Head of caudate nucleus (tissue), 42 donors: Measurements from ENCODE around the gene KL.

Source experiments
- DNase-seq, 42 donors: peaks; one replicate each; pipeline versions ENCODE4 v3.0.0 to v3.0.0-alpha.2; 2020 to 2021; ENCODE audit warnings: mixed read lengths in 7 of 42
- intact Hi-C: fragments of 100-400 bp; cut with DNase I; formaldehyde crosslinking; loops from one replicate; pipeline ENCODE4 v1.15.0; 2022

KL gene

DNA sequence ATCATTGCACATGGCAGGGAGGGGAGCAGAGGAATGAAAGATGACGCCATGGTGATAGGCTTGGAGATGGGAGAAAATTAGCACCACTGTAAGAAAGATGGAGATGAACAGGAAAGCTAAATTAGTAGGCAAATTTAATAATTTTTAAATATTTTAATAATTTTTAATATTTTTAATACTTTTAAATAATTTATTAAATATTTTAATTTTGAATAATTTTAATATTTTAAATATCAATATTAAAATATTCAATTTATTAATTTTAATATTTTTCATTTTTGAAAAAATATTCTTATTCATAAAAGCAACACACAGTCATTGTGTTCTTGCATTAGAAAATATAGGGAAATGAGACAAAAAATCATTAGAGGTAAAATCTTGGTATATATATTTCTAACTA, 15.9 kb upstream of the KL start:
- intact Hi-C loops = no loop called here
- DNase-seq = no peak

DNA sequence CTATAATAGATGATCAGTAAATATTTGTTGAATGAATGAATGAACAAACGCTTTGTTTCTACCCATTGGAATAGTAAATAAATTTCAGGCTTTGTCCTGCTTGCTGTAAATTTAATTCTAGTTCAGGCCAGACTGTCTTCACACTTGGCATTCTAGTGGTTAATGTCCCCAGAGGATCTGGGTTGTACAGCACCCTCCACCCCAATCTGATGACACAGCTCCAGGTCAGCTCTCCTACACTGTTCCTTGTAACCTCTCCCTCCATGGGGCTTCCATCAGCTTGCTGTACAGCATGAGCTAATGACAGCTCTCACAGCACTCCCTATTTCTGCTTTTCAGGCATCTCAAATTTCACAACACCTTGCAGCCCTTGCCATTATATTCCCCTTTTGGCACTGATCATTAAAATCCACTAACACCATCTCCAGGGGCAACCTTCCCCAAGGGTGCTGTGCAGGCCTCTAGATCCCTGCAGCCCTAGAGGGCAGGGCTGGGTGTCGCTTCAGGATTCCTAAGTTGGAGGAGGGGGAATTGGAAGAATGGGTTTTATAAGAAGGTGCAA, 12.7 kb upstream of the KL start:
- intact Hi-C loops = no loop called here

DNA sequence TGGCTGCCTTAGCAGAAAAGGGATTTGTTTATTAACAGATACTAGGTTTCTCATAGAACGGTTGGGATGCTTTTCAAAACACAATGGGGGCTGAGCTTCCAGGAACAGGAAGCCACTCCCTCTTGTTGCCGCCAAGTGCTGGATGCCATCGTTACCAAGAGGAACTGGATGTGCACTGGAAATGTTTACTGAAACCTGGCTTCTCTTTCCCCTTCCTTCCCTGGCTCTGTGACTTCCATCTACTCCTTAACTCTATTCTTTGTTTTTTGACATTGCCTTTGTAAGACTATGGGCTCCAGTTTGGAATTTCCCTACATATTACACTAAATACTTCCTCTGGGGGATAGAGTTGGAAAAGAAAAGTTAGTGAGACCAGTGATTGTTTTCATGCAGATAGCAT, 11.7 kb upstream of the KL start:
- DNase-seq = peak in 5 of 42 donors; percentile 11 to 52 (median 21)
- intact Hi-C loops = no loop called here

More for the DNA sequence above, 12.7 kb upstream of the KL start:
- DNase-seq = no peak

DNA sequence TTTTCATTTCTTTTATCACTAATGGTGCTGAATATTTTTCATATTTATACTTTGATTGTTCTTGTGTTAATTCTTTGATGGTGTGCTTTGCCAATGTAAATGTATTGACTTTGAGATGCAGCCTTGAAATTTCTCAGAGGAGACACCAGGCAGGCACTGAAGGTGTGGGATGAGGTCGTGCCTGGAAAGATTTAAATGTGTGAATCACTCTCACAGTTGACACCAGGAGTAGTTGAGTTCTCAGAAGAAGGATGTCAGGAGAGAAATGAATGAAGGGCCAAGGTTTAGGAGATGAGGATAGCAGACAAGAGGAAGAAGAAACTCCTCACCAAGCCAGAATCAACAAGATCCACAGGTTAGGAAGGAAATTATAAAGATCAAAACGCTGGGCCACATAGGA, 10.1 kb upstream of the KL start:
- DNase-seq = peak in 4 of 42 donors; percentile 12 to 25 (median 20)
- intact Hi-C loops = no loop called here

DNA sequence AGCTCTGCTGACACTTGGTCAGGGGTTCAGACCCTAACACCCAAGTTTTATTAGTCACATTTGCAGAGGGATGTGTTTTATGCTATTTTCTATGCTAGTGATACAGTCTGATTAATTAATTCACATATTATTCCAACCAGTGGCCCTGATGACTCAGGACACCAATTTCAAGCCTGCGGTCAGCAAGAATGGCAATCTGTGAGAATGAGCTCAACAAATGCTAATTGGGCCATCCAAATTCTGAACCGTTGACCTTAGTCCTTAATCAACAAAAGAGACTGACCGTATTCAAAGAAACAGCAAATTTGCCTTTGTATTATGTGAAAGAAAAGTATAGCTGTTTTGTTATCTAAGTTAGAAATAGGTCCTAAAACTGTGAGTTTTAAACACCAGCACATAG, 9.6 kb upstream of the KL start:
- no peak for DNase-seq

DNA sequence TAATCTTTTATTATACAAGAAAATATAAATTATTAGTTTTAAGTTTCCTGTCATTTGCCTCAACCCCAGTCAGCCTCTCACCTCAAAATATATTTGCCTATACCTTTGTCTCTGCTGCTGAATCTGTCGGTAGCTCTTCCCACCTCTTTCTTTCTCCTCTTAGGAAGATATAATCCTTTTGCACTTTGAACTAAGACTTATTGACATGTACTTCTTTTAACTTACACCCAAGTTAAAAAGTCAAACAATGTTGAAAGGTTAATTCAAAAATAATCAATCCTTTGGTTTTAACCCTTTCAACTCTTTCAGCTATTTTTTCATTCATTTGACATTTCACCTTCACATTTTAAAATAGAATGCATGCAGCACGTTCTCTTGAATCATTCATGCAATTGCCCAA, 9.0 kb upstream of the KL start:
- DNase-seq = no peak
- intact Hi-C loops = no loop called here

More for the DNA sequence above, 9.6 kb upstream of the KL start:
- intact Hi-C loops = no loop called here

DNA sequence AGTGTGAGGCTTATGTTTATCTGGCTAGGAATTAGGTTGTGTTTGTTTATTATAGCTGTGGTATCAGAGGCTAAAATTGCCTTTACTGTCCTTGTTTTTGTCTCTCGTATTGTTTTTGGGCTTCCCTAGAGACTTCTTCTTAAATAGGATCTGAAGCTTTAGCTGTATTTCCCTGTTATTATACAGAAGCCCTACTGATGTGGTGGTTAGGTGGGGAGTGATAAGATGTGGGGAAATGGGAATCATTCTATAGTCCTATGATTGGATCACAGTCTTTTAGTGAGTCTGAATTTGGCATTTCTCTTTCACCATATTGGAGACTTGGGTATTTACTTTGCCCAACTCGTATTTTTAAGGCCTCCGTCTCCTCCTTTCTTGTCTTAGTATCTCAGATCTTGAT, 8.3 kb upstream of the KL start:
- DNase-seq = no peak

DNA sequence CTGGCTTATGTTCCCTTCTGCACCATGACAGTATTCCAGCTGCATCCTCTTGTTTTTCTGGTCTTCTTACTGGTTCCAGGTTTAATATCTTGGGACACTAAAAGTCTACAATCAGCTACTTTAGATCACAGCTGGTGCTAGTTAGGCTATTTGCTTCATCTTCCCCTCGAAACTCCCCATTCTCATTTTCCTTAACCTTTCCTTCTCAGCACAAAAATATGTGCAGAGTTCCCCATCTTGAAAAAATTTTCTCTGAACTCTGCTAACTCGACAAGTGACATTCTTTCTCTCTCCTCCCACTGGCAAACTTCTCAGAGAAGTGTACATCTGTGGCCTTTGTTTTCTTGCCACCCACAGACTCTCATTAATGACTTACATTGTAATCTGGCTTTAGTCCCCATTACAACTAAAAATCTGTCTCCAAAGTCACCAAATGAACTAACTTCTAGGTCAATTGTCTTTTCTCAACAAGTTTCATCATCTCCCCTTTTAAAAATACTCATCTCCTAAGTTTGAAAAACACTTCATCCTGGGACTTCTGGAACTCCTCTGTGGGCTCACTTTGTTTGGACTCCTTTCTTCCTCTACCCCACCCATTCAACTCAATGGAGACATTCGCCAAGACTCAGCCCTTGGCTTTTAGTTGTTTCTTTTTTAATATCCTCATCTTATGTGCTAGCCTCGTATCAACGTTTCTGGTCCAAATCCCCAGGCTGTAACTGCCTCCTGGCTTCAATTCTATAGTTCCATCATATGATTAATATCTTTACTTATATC, 7.1 kb upstream of the KL start:
- intact Hi-C loops = no loop called here
- DNase-seq = no peak

More for the DNA sequence above, 8.3 kb upstream of the KL start:
- intact Hi-C loops = no loop called here

DNA sequence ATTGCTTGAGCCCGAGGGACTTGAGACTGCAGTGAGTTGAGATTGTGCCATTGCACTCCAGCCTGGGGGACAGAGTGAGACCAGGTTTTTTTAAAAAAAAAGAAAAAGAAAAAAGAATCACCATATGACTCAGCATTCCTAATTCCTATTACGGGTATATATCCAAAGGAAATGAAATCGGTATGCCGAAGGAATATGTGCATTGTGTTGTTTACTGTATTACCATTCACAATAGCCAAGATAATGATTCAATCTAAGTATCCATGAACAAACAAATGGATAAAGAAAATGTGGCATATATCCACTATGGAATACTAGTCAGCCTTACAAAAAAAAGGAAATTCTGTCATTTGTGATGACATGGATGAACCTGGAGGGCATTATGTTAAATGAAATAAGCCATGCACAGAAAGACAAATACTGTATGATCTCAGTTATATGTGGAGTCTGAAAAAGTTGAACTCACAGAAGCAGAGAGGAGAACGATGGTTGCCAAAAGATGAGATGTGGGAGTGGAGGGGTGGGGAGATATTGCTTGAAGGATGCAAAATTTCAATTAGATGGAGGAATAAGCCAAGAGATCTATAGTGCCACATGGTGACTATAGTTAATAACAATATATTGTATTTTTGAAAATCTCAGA, 4.3 kb upstream of the KL start:
- DNase-seq = no peak

DNA sequence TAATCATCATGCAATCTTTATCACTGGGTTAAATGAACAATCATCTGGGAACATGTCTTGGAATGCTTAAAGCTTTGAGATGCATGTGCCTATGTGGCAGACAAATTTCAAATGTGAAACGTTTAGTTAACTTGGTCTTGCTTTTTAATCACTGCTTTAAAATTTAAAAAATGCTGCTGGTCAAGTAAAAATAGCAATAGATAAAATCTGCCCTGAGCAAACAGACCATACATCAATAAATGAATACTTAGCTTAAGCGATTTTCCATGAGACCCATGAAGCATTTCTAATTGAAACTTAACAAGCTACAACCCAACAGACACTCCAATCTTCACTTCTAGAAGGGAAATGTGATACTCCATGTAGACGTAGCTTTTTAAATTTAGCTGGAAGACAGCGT, 1.9 kb upstream of the KL start:
- no peak for DNase-seq
- intact Hi-C loops = no loop called here

More for the DNA sequence above, 4.3 kb upstream of the KL start:
- intact Hi-C loops = no loop called here

DNA sequence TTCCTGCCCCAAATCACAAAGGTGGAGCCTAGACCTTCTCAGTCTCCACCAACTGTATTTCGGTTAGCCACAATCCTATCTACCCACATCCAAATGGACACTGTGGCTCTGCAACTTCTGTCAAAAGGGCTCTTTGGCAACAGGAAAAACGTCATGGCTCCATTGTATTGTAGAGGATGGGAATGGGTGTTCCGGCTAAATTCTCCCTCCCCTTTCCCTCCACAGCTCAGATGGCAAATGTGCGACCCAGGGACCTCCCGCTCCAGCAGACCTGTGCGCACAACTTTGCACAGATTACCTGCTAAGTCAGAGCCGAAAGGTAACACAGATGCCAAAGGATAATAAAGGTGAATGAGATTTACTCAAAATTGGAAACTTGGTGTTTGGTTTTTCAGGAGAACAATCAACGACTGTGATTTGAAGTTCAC, 968 bp upstream of the KL start:
- intact Hi-C loops = no loop called here
- DNase-seq = no peak

DNA sequence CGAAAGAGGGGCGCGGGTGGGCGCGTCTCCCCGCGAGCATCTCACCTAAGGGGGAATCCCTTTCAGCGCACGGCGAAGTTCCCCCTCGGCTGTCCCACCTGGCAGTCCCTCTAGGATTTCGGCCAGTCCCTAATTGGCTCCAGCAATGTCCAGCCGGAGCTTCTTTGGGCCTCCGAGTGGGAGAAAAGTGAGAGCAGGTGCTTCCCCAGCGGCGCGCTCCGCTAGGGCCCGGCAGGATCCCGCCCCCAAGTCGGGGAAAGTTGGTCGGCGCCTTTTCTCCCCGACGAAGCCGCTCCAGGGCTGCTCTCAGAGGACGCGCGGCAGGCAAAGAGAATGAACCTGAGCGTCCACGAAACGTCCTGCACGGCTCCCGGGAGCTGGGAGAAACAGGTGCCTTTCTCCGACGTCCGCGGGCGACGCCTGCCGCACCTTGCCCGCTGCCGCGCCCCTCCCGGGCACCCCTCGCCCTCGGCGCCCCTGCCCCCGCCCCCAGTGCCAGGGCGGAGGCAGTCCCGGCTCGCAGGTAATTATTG, 366 bp upstream of the KL start:
- DNase-seq = peak in 7 of 42 donors; percentile 6 to 31 (median 18)

DNA sequence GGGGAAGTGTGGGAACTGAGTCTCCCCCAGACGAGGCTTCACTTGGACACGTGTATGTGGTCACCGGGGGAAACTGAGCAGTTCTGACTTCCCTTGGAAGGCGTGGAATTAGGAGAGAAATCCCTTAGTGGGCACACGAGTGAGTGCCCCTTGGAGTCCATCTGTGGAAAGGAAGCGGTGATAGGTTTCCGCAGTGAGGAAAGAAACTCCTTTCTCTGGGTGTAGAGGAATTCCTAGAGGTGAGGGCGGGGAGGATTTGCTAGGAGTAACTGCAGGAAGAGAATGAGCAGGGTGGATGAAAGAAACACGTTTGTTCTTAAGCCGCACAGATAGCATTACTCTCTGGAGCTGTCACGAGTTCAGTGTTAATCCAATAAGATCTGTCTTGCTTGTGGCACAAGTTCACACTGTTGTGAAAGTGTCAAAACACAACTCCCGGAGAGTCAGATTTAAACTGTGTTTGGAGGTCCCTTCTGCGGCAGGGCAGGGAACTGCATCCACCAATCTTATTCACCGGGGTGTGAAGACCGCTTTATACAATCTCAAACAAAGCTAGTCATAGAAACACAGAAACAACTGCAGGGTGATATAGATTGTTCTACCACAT, 1.2 kb downstream of the KL start:
- intact Hi-C loops = no loop called here
- DNase-seq = peak in 38 of 42 donors; percentile 8 to 77 (median 48)

More for the DNA sequence above, 366 bp upstream of the KL start:
- intact Hi-C loops = no loop called here

DNA sequence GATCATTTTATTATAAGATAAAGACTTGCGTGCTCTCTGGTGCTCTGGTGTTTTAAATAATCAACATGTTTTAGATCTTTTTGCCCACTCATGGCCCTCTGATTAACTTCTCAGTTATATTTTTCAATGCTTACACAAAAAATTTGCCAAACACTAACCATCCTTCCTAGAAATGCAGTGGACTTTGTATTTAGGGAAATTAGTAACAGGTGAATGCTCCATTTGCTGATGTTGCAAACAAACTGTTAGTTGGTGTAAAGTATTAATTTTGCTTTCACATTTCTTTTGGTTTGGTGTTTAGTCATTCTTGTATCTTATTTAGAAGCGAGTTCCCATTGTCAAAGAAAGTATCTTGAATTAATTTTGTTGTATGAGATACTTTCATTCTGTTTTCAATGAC, 2.7 kb downstream of the KL start:
- DNase-seq = no peak
- intact Hi-C loops = no loop called here

DNA sequence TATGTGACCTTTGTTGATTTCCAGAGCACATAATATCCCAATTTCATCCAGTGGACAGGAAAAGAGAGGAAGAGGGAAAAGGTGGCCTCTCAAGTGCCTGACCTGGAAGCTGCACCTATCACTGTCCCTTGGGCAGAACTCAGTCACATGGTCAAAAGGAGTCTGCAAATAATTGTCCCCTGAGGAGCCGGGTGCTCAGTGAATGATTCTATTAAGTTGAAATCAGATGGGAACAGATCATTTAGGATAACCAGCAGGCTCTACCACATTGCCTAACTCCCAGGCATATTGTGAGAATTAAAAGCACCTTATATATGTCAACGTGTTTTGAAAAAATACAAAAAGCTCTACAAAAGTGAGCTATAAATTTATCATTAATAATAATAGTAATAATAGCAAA, 6.8 kb downstream of the KL start:
- DNase-seq = no peak

DNA sequence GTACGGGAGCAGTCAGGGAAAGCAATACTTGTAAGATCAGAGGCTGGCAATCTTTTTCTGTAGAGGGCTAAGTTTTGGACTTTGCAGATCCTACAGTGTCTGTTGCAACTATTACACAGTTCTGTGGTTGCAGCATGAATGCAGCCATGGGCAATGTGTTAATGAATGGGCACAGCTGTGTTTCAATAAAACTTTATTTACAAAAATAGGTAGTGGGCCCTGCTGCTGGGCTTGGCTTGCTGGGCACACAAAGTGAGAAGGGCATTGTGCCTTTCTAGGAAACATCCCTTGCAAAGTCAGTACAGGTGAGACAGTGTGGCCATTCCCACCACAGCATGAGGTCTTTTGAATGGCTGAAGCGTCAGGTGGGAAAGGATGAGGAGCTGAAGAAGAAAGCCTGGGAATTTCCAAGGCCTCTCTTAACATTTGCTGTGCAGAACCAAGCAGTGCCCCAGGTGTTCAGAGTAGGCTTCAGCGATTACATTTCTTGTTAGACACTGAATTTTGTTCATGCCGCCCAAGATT, 9.1 kb downstream of the KL start:
- no peak for DNase-seq
- intact Hi-C loops = no loop called here

More for the DNA sequence above, 6.8 kb downstream of the KL start:
- intact Hi-C loops = no loop called here

DNA sequence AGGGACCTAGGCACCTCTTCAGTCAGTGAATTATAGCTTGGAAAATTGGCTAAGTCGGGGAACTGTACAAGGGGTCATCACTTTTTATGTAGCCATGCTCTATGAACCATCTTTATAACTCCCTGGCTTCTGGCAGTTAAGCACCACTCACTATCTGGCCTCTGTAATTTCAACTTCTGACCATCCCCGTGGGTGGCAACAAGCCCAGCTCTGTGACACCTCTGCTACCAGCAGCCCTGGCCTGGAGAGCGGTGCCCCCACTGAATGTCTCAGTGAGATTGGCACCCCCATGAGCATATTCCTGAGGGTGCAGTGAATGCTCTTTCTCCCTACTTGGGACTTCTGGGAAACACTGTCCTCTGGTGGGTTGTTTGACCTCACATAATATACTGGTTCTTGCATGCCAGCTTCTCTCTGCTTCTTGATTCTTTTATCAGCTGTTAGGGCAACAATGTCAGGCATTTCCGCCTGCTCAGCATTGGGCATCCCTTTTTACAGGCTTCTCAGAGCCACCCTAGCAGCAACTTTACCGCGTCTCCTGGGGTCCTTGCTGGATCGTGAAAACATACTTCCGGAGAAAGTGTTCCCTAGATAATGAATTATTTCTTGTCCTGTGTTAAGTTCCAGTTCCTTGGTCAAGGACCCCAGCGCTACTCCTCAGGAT, 10.4 kb downstream of the KL start:
- intact Hi-C loops = no loop called here
- no peak for DNase-seq

DNA sequence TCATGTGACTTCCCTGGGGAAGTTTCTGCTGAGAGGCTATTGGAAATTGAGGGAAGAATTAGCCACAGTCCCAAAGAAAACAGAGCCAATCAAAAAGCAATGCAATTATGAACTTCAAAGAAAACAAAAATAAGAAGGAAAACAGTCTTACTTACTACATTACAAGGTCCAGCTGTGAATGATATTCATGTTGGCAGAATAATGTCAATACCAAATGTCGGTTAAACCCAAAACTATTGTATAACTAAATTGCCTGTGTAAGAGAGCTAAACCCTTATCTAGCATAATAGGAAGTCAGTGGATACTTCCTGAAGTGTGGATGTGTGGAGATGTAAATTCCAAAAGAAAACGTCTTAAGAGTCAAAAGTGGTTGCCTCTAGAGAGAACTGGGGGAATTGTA, 12.4 kb downstream of the KL start:
- intact Hi-C loops = no loop called here
- DNase-seq = no peak

DNA sequence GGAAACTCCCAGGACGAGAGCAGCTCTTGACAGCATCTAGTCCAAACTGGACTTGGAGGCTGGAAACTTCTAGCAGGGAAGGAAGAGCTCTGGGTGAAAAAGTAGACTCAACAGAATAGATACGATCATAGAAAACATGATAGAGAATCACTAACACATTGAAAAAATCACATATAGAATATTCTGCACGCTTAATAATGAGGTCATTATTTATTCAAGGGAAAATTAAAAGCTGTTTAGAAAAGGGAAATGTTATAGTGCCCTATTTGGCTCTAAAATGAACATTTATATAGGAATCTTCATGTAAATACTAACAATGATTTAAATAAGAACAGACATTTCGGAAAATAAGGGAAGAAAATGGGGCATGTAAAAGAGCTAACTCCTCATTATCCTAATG, 15.1 kb downstream of the KL start:
- no peak for DNase-seq
- intact Hi-C loops = no loop called here
